Loucy (cell line): Measurements from ENCODE around the gene NUDT3.

Experiments
- CTCF ChIP-seq: fragments of 200-600 bp; sonication (generic); conservative IDR thresholded peaks from 2 replicates; pipeline ENCODE4 v1.5.1; 2014; ENCODE audit warnings: mild to moderate bottlenecking, antibody characterized with exemption, low read length
- EZH2phosphoT487 ChIP-seq: fragments of 200-600 bp; IDR thresholded peaks from 2 replicates; pipeline ENCODE4 v1.6.1; 2018; ENCODE audit warnings: antibody characterized with exemption, mild to moderate bottlenecking, moderate library complexity, borderline replicate concordance

GRCh38 chr6:34243901-34244884, 148.3 kb downstream of the NUDT3 start:
- TF ChIP-seq CTCF (peak; percentile 51), EZH2phosphoT487 (no peak)
